ENCODE measurements around the gene RELL2. TPM values are rescaled to one million over a fixed set of nuclear protein-coding genes. Genes with fewer than 3 reads are reported as not detected.
A peak's percentile ranks its signal among the peaks of the same experiment; 100 is the strongest.

Gene RELL2
- total RNA-seq, 2 donors from 2014 or later = 14.6 to 19.5 TPM

DNA sequence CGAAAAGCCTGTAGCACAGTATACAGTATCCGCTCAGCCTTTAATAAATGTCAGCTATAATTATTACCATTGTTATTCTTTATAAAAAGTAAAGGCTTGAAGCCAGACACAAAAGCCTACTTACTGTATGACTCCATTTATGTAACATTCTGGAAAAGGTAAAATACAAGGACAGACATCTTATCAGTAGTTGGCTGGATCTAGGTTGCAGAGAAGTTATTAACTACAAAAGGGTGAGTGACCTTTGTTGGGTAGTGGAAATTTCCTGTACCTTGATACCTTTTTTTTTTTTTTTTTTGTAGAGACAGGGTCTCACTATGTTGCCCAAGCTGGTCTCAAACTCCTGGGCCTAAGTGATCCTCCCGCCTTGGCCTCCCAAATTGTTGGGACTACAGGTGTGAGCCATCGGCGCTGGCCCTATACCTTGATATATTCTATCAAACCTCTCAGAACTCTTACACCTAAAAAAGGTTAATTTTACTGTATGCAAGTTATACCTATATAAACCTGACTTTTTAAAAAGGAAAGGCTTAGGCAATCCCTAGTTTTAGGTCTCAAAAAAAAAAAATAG, 6.1 kb upstream of the RELL2 start:
- no peak overlapping the region for H3K27ac Mint-ChIP-seq
- H3K4me3 Mint-ChIP-seq = no peak overlapping the region

GRCh38 chr5:141632650-141633049, 4.1 kb upstream of the RELL2 start:
- Mint-ChIP-seq H3K4me3 (no peak overlapping the region), H3K9me3 (no peaks in the 10 kb centered on the region), H3K27ac (no peak overlapping the region), H3K36me3 (ENCODE audit: insufficient read depth in 2 of 2) (peaks cover 7 to 16% of the 10 kb centered on the region in 2 donors), H3K4me1 (ENCODE audit: low read depth) (peaks cover 31% of the 10 kb centered on the region), H3K27me3 (ENCODE audit: low read depth) (no peaks in the 10 kb centered on the region)
- no peak for DNase-seq
- ATAC-seq (replicated peaks in 1 of 2) = no peak

More for the DNA sequence above, 6.1 kb upstream of the RELL2 start:
- ATAC-seq (replicated peaks in 1 of 2) (no peak), DNase-seq (no peak)
- Mint-ChIP-seq H3K36me3 (ENCODE audit: insufficient read depth in 2 of 2) (peaks cover 5 to 20% of the 10 kb centered on the region in 2 donors), H3K9me3 (no peaks in the 10 kb centered on the region), H3K4me1 (ENCODE audit: low read depth) (peaks cover 28% of the 10 kb centered on the region), H3K27me3 (ENCODE audit: low read depth) (no peaks in the 10 kb centered on the region)

DNA sequence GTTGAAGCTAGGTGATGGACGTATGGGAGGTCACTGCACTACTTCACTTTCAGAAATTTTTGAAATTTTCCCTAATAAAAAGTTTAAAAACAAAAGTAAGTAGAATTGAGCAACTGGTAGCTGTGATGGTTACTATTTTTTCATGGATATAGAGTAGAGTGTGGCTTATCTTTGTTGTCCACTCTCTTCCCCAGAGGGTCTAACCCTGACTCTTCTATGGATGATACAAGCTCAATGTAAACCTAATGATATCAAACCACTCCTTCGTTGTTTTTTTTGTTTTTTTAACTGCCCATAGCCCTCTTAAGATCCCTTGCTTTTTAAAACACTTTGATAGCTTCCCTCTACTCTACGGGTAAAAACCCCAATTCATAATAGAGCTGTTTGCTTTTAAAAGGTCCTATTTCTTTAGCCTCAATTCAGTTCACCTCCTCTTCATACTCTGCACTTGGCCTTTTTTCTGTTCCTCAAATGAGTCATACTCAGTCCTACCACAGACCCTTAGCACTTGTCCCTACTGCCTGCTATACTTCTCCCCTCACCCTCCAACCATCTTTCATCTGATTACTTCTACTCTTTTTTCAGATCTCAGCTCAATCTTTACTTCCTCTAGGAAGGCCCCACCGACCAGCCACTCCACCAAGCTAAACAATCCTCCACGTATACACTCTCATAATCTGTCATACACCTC, 2.8 kb upstream of the RELL2 start:
- peak overlapping the region; percentile 32 to 38 for H3K4me3 Mint-ChIP-seq
- H3K27ac Mint-ChIP-seq = peak overlapping the region; percentile 44
- DNase-seq (no peak), ATAC-seq (replicated peaks in 1 of 2) (no peak)
- no peaks in the 10 kb centered on the region for H3K27me3 Mint-ChIP-seq (ENCODE audit: low read depth)
- H3K36me3 Mint-ChIP-seq (ENCODE audit: insufficient read depth in 2 of 2) = peaks cover 5 to 10% of the 10 kb centered on the region in 2 donors
- H3K4me1 Mint-ChIP-seq (ENCODE audit: low read depth) = peaks cover 35% of the 10 kb centered on the region
- no peaks in the 10 kb centered on the region for H3K9me3 Mint-ChIP-seq

DNA sequence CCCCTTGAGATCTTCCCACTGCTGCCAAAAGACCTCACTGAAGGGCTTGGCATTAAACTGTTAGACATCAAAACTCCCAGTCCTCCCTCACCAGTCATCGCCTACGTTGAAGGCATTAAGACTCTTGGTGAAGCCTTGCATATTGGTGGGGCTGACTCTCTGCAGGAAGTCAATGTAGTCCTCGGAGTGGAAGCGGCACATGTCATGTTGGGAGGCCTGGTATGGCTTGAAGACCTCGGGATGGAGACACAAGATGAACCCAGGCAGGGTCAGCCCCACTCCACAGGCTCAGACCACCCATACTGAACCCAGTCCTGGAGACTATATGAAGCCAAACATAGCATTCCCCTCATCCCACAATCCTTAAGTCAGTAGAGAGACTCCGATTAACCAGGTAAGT, 2.1 kb upstream of the RELL2 start:
- peaks cover 5 to 7% of the 10 kb centered on the region in 2 donors for H3K36me3 Mint-ChIP-seq (ENCODE audit: insufficient read depth in 2 of 2)
- H3K27me3 Mint-ChIP-seq (ENCODE audit: low read depth) = no peaks in the 10 kb centered on the region
- ATAC-seq (replicated peaks in 1 of 2) = no peak

DNA sequence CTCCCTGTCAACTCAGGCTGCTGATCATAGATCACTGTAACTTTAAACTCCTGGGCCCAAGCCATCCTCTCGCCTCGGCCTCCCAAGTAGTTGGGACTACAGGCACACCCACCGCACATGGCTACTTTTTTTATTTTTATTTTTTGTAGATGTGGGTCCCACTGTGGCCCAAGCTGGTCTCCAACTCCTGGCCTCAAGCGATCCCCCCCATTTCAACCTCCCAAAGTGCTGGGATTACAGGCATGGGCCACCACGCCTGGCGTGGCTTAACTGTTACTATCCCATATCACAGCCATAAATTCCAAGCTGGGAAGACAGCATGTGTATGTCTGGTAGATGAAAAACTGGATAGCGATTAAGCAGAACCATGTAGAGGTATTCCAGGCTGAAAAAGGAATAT, 1.2 kb upstream of the RELL2 start:
- ATAC-seq (replicated peaks in 1 of 2) (no peak), DNase-seq (no peak)
- peaks cover 39% of the 10 kb centered on the region for H3K4me1 Mint-ChIP-seq (ENCODE audit: low read depth)
- H3K27me3 Mint-ChIP-seq (ENCODE audit: low read depth) = no peaks in the 10 kb centered on the region
- H3K36me3 Mint-ChIP-seq (ENCODE audit: insufficient read depth in 2 of 2) = peaks cover 4 to 5% of the 10 kb centered on the region in 2 donors
- peak overlapping the region; percentile 90 for H3K27ac Mint-ChIP-seq
- peak overlapping the region; percentile 94 to 96 for H3K4me3 Mint-ChIP-seq
- H3K9me3 Mint-ChIP-seq = no peaks in the 10 kb centered on the region

More for the DNA sequence above, 2.1 kb upstream of the RELL2 start:
- DNase-seq = no peak
- Mint-ChIP-seq H3K27ac (no peak overlapping the region), H3K4me3 (peak overlapping the region; percentile 94 to 96), H3K9me3 (no peaks in the 10 kb centered on the region), H3K4me1 (ENCODE audit: low read depth) (peaks cover 37% of the 10 kb centered on the region)

- ATAC-seq (replicated peaks in 1 of 2) = no peak
- Mint-ChIP-seq H3K27ac (peak overlapping the region; percentile 90), H3K9me3 (no peaks in the 10 kb centered on the region), H3K27me3 (ENCODE audit: low read depth) (no peaks in the 10 kb centered on the region), H3K4me3 (peak overlapping the region; percentile 94 to 96), H3K4me1 (ENCODE audit: low read depth) (peaks cover 43% of the 10 kb centered on the region), H3K36me3 (ENCODE audit: insufficient read depth in 2 of 2) (peaks cover 5% of the 10 kb centered on the region in 2 donors)
- no peak for DNase-seq
These were observed 738 bp upstream of the RELL2 start for GRCh38 chr5:141636106-141636412.

DNA sequence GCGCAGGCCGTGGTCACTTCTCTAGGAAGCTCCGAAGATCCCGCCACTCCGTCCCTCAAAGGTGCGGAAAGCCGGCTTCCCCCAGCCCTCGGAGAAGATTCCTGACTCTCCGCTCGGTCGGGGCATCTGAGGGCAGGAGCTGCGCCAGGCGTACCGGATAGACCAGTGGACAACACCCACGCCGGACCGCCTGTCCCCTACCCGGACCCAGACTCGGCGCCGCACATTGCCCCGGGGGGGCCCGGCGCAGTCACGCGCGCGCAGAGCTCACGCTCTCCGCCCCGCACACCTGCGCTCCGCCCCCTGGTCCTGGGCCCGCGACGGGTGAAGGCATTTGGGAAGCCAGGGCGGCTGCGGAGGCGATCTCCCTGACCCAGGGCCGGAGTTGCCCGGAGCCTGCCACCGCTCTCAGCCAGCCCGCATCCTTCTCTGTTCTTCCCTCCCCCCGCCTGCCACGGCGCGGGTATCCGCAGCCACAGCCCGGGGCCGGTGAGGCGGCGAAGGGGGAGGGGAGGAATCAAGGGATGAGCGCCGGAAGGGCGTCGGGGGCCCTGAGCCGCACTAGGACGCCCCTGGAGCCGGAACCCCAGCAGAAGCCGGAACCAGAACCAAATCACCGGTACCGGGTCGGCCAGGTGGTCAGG, 448 bp downstream of the RELL2 start:
- Mint-ChIP-seq H3K36me3 (ENCODE audit: insufficient read depth in 2 of 2) (peaks cover 5 to 7% of the 10 kb centered on the region in 2 donors), H3K9me3 (no peaks in the 10 kb centered on the region), H3K4me3 (peak overlapping the region; percentile 94 to 96), H3K27ac (peak overlapping the region; percentile 64), H3K27me3 (ENCODE audit: low read depth) (no peaks in the 10 kb centered on the region), H3K4me1 (ENCODE audit: low read depth) (peaks cover 54% of the 10 kb centered on the region)
- DNase-seq (peak; percentile 65 to 66), ATAC-seq (replicated peaks in 1 of 2) (peak; percentile 59 to 66)

GRCh38 chr5:141637767-141638419, 1.1 kb downstream of the RELL2 start:
- H3K27ac Mint-ChIP-seq = peak overlapping the region; percentile 64
- H3K9me3 Mint-ChIP-seq = no peaks in the 10 kb centered on the region
- DNase-seq = peak; percentile 66 to 70
- ATAC-seq (replicated peaks in 1 of 2) = peak; percentile 31 to 38
- peak overlapping the region; percentile 94 to 96 for H3K4me3 Mint-ChIP-seq
- H3K27me3 Mint-ChIP-seq (ENCODE audit: low read depth) = no peaks in the 10 kb centered on the region
- H3K36me3 Mint-ChIP-seq (ENCODE audit: insufficient read depth in 2 of 2) = peaks cover 5 to 9% of the 10 kb centered on the region in 2 donors
- peaks cover 54% of the 10 kb centered on the region for H3K4me1 Mint-ChIP-seq (ENCODE audit: low read depth)

- Mint-ChIP-seq H3K36me3 (ENCODE audit: insufficient read depth in 2 of 2) (peaks cover 5 to 9% of the 10 kb centered on the region in 2 donors), H3K27ac (peak overlapping the region; percentile 55), H3K27me3 (ENCODE audit: low read depth) (no peaks in the 10 kb centered on the region), H3K4me3 (peak overlapping the region; percentile 94 to 96), H3K9me3 (no peaks in the 10 kb centered on the region), H3K4me1 (ENCODE audit: low read depth) (peaks cover 54% of the 10 kb centered on the region)
- DNase-seq (no peak), ATAC-seq (replicated peaks in 1 of 2) (no peak)
These were observed 2.0 kb downstream of the RELL2 start for GRCh38 chr5:141638771-141639170.

DNA sequence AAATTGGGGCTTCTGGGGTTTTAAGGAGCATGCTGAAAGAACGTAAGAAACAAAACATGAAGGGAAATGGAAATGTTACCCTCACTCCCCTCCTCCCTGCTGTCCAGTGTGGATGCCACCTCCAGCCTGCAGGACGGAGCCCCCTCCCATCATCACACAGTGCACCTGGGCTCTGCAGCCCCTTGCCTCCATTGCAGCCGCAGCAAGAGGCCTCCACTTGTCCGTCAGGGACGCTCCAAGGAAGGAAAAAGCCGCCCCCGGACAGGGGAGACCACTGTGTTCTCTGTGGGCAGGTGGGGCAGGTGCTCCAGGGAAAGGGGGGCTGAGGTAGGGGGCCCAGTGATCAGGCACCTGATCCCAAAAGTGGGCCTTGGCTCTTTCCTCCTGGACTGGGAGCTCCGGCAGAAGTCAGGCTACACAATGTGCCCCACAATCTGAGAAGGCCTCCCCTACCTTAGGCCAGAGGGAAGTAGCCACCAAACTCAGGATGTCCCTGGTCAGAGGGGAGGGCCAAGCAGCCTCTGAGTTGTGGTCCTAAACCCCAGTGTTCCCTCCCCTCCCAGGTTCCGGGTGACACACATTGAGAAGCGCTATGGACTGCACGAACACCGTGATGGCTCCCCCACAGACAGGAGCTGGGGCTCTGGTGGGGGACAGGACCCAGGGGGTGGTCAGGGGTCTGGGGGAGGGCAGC, 2.7 kb downstream of the RELL2 start:
- no peaks in the 10 kb centered on the region for H3K9me3 Mint-ChIP-seq
- DNase-seq = no peak
- H3K27me3 Mint-ChIP-seq (ENCODE audit: low read depth) = no peaks in the 10 kb centered on the region
- ATAC-seq (replicated peaks in 1 of 2) = no peak
- no peak overlapping the region for H3K27ac Mint-ChIP-seq
- H3K4me1 Mint-ChIP-seq (ENCODE audit: low read depth) = peaks cover 47% of the 10 kb centered on the region
- H3K4me3 Mint-ChIP-seq = no peak overlapping the region
- H3K36me3 Mint-ChIP-seq (ENCODE audit: insufficient read depth in 2 of 2) = peaks cover 1 to 5% of the 10 kb centered on the region in 2 donors

GRCh38 chr5:141640051-141640415, 3.2 kb downstream of the RELL2 start:
- H3K27ac Mint-ChIP-seq = no peak overlapping the region
- H3K9me3 Mint-ChIP-seq = no peaks in the 10 kb centered on the region
- no peak overlapping the region for H3K4me3 Mint-ChIP-seq
- ATAC-seq (replicated peaks in 1 of 2) (no peak), DNase-seq (no peak)
- H3K27me3 Mint-ChIP-seq (ENCODE audit: low read depth) = no peaks in the 10 kb centered on the region
- peaks cover 1 to 5% of the 10 kb centered on the region in 2 donors for H3K36me3 Mint-ChIP-seq (ENCODE audit: insufficient read depth in 2 of 2)
- peaks cover 42% of the 10 kb centered on the region for H3K4me1 Mint-ChIP-seq (ENCODE audit: low read depth)

GRCh38 chr5:141640698-141641097, 3.9 kb downstream of the RELL2 start:
- no peak overlapping the region for H3K27ac Mint-ChIP-seq
- H3K27me3 Mint-ChIP-seq (ENCODE audit: low read depth) = no peaks in the 10 kb centered on the region
- DNase-seq (no peak), ATAC-seq (replicated peaks in 1 of 2) (no peak)
- no peaks in the 10 kb centered on the region for H3K9me3 Mint-ChIP-seq
- H3K4me1 Mint-ChIP-seq (ENCODE audit: low read depth) = peaks cover 35% of the 10 kb centered on the region
- peaks cover 1 to 5% of the 10 kb centered on the region in 2 donors for H3K36me3 Mint-ChIP-seq (ENCODE audit: insufficient read depth in 2 of 2)
- H3K4me3 Mint-ChIP-seq = peak overlapping the region in 1 of 2 donors; percentile 6
